Testis (tissue), 2 donors: Measurements from ENCODE around the gene DLG2.

Experiments
- POLR2A ChIP-seq: fragments of 450-650 bp; IDR thresholded peaks from one replicate; pipeline ENCODE4 v1.6.1; 2017; ENCODE audit warnings: antibody characterized with exemption, mild to moderate bottlenecking, moderate library complexity
- TF ChIP-seq, protein P1 (sequence below), 3 experiments: fragments of 450-650 bp in 2 of 3; fragments of 200-600 bp in 1 of 3; sonication (generic) in 1 of 3; IDR thresholded peaks; one replicate each; pipeline ENCODE4 v1.5.1; 2016 to 2019; ENCODE audit warnings: antibody characterized with exemption in 3 of 3, mild to moderate bottlenecking in 2 of 3, moderate library complexity in 1 of 3

- TF ChIP-seq, protein P1, sequence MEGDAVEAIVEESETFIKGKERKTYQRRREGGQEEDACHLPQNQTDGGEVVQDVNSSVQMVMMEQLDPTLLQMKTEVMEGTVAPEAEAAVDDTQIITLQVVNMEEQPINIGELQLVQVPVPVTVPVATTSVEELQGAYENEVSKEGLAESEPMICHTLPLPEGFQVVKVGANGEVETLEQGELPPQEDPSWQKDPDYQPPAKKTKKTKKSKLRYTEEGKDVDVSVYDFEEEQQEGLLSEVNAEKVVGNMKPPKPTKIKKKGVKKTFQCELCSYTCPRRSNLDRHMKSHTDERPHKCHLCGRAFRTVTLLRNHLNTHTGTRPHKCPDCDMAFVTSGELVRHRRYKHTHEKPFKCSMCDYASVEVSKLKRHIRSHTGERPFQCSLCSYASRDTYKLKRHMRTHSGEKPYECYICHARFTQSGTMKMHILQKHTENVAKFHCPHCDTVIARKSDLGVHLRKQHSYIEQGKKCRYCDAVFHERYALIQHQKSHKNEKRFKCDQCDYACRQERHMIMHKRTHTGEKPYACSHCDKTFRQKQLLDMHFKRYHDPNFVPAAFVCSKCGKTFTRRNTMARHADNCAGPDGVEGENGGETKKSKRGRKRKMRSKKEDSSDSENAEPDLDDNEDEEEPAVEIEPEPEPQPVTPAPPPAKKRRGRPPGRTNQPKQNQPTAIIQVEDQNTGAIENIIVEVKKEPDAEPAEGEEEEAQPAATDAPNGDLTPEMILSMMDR (IDR thresholded peaks at IDR 0.05): no peak
- no peak for TF ChIP-seq POLR2A
Measured at GRCh38 chr11:84522331-84522730, 1104.8 kb downstream of the DLG2 start.
